Measurements from ENCODE around the gene TAAR8. TPM values are rescaled to one million over a fixed set of nuclear protein-coding genes. Genes with fewer than 3 reads are reported as not detected.

TAAR8 gene
- total RNA-seq, 1 donor from 2014 or later = not detected

Small RNA genes within 50 kb of the gene (small RNA-seq; reads per million reads assigned to genes)
- gene TAAR7P = not detected

Other genes with a start within 250 kb of the TAAR8 start
- 15.9 TPM for gene MOXD1, start 151.2 kb upstream of the TAAR8 start, total RNA-seq
- gene STX7, start 39.6 kb upstream of the TAAR8 start, total RNA-seq = 82.7 TPM
- 0.41 TPM for gene TAAR9, start 14.4 kb upstream of the TAAR8 start, total RNA-seq
- not detected for gene TAAR6, start 17.6 kb downstream of the TAAR8 start, total RNA-seq
- not detected for gene TAAR5, start 37.1 kb downstream of the TAAR8 start, total RNA-seq
- gene TAAR2, start 71.6 kb downstream of the TAAR8 start, total RNA-seq = not detected
- not detected for gene TAAR1, start 106.5 kb downstream of the TAAR8 start, total RNA-seq
- gene VNN1, start 161.4 kb downstream of the TAAR8 start, total RNA-seq = under 0.01 TPM
- 2.4 TPM for gene VNN2, start 205.2 kb downstream of the TAAR8 start, total RNA-seq
- 17.5 TPM for gene SLC18B1, start 246.0 kb downstream of the TAAR8 start, total RNA-seq